H1 (cell line): Measurements from ENCODE around the gene SCARB1. TPM values are rescaled to one million over a fixed set of nuclear protein-coding genes. Genes with fewer than 3 reads are reported as not detected.

Experiments used
- CREB1 ChIP-seq: IDR thresholded peaks from 2 replicates; pipeline ENCODE4 v1.6.1; 2012; ENCODE audit warnings: inconsistent platforms
- KDM4A ChIP-seq: IDR thresholded peaks from one replicate; pipeline ENCODE4 v1.7.1; 2012; ENCODE audit warnings: low read depth, mild to moderate bottlenecking, moderate library complexity, low read length, inconsistent platforms; ENCODE audit not compliant: severe bottlenecking
- SAP30 ChIP-seq: fragments of 300-600 bp; sonication (generic); IDR thresholded peaks from 2 replicates; pipeline ENCODE4 v1.7.1; 2012; ENCODE audit warnings: low read length, moderate library complexity, mild to moderate bottlenecking, inconsistent platforms; ENCODE audit not compliant: insufficient read depth, insufficient replicate concordance
- TAF1 ChIP-seq: IDR thresholded peaks from 2 replicates; pipeline ENCODE4 v1.6.1; 2011; ENCODE audit warnings: mild to moderate bottlenecking, low read depth, low read length
- polyA plus RNA-seq, 7 experiments: library from polyadenylated mRNA; depleted of rRNA in 3 of 7; stranded (reverse) in 5 of 7; unstranded in 2 of 7; fragments of >200 nt in 5 of 7; fragments of 200-250 nt in 2 of 7; gene quantifications; 1 replicate in 5 of 7; 2 replicates in 1 of 7; 4 replicates in 1 of 7; pipeline versions ENCODE4 v1.2.1 to v1.2.3, GENCODE V29; 2011 to 2013; ENCODE audit warnings: missing spikeins in 2 of 7, mixed read lengths in 2 of 7
- total RNA-seq: library from RNA; stranded (reverse); fragmentation: NEBNext Ultra II Directional; extraction: Animal tissue kit (Norgen Biotek cat#: 25700); gene quantifications from 2 replicates; pipeline ENCODE4 v1.2.1, GENCODE V29; 2021
- TF ChIP-seq, protein P1 (sequence below): IDR thresholded peaks from 2 replicates; pipeline ENCODE4 v1.6.1; 2012; ENCODE audit warnings: inconsistent platforms

SCARB1 gene
- total and polyA plus RNA-seq, 2 of the 8 experiments (the other 6 are each of a cell fraction or from before 2014, with no cell fraction given): 45.3 to 57.1 TPM

DNA sequence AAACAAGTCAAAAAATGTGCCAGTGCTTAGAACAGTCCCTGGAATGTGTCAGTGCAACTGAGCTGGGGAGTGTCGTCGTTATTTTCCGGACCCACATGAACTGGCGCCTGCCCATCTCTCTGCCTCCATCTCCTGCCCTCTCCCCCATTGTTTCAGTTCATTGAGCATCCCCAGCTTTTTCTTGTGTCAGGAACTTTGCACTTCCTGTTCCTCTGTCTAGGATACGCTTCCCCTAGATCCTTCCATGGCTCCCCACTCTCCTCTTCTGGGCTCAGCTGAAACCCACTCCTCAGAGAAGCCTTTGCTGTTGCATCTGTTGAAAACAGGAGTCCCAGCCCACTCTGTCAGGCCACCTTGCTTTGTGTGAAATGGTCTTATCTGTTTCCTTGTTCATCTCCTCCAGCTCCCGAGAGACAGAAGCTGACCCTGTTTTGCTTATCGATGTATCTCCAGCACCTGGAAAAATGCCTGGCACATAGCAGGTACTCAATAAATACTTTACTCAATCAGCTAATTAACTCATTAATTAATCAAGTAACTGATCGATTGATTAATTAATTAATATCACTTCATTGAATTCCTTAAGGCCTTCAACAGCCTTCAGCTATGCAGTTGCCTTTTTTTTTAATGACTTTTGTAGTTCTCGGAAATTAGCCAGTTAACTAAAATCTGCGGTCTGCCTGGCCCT, 2.7 kb upstream of the SCARB1 start (continued):
- TF ChIP-seq SAP30 (no peak), KDM4A (no peak), TAF1 (no peak), CREB1 (no peak)
- TF ChIP-seq, protein P1, sequence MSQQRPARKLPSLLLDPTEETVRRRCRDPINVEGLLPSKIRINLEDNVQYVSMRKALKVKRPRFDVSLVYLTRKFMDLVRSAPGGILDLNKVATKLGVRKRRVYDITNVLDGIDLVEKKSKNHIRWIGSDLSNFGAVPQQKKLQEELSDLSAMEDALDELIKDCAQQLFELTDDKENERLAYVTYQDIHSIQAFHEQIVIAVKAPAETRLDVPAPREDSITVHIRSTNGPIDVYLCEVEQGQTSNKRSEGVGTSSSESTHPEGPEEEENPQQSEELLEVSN: no peak
